GM19193 (cell line): ENCODE measurements around the gene TSFM.

Experiments used
- POLR2A ChIP-seq: IDR thresholded peaks from 4 replicates; pipeline ENCODE4 v1.6.1; 2011; ENCODE audit not compliant: insufficient read depth, insufficient read length; ENCODE audit errors: extremely low read depth

Gene TSFM

DNA sequence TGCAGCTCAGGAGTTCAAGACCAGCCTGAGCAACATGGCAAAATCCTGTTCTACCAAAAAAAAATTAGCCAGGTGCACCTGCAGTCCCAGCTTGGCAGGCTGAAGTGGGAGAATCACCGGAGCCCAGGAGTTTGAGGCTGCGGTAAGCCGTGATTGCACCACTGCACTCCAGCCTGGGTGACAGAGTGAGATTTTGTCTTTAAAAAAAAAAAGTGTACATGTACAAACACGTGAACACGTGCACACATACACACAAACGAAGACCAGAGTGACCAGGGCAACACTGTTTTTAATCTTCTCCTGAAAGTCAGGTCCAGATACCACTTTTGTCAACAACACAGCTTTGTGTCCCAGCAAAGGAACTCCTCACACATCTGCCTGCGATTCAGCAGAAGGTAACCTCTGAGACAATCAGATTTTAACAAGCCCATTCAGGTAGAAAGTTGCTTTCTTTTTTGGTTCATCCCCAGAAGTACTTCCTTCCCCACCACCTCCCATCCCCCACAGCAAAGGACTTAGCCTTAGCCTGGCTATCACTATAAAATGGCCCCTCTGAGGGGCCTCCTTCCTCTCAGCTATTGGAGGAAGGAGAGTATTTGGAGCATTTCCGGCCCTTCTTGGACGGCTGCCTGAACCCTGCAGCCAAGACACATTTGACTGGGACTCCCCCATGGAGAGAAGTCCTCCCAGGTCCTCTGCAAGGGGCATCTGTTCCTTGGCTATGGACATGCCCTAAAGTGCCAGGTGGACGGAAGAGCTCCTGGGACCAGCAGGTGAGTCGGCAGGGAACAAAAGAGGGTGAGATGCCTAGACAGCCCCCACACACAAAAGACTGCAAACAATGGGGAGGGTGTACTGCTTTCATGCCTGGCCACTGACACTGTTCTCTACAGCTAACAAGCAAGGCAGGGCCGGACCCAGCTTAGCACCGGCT is 54.1 kb downstream of the TSFM start:
- TF ChIP-seq POLR2A, result no peak

DNA sequence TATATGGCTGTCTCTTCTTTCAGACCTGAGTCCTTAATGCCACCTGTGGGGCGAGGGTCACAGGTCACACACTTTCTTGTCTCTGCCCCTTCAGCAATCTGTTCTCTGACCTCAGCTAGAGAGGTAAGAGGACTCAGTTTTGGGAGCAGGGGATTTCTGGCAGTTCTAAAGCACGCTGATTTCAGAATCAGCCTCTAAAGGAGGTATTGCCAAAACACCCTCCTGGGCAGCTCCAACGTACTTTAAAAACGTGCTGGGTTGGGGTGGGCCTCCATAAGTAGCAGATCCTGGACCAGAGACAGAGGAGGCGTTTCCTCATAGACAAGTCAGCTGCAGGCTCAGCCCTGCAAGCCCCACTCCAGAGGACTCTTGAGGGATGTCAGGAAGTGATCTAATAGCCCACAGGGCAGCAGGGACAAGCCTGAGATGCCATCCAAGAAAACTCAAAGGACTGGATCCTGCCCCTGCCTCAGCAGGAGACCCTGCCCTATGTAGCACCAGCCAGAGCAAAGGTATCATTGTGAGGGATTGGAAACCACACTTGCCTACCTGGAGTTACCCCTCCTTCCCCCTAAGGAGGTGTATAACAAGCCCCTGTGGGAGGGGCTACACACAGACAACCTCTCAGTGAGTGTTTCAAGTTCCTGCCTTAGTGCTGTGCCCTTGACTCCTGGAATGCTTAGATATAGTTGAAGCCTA is 55.4 kb downstream of the TSFM start:
- TF ChIP-seq POLR2A, result no peak

DNA sequence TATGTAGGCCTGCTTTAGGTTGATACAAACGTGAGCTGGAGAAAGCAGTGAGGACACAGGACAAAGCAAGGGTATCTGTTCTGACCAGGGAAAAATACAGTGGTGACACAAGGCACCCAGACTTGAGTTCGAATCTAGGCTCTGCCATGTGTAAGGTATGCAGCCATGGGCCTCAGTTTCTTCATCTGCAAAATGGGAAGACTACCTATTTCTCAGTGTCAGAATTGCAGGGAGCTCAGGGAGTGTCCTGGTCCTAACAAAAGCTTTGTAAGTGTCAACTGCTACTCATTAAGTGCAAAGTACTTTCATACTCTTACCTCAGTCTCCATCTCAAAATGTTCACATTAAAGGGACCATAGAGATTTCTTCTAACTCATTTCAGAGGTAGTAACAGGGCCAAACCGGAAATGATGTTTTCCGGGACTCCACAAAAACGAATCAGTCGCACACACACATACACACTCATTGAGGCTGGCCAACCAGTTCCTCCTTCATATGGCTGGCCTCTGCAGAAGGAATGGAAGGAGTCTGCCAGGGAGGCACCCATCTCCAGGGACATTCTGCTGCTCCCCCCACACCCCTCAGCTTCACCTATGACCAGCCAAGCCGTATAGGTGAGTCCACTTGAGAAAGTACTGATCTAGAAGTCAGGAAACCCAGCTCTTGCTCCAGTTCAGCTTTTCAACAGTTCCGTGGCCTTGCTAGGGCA is 56.2 kb downstream of the TSFM start:
- TF ChIP-seq POLR2A, result no peak

DNA sequence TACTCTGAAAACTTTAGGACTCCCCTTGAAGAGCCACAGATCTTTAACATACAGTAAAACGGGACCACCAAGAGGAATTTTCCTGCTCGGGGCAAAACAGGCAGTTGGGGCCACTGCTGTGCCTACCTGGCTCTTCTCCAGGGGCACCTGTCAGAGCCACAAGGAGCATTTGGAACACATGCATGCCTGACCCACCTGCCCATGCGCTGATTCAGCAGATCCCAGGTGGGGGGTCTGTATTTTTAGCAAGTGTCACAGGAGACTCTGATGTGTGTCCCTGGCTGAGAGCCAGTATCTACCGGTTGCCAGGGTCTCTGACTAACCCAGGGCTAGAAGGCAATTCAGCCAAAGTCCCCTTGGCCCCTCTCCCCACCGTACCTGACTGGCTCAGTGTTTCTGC is 57.4 kb downstream of the TSFM start:
- TF ChIP-seq POLR2A, result no peak

GRCh38 chr12:57840726-57841125 is 58.1 kb downstream of the TSFM start:
- TF ChIP-seq POLR2A, result no peak

GRCh38 chr12:57841445-57841844 is 58.9 kb downstream of the TSFM start:
- TF ChIP-seq POLR2A, result no peak

GRCh38 chr12:57842342-57843294 is 60.0 kb downstream of the TSFM start:
- TF ChIP-seq POLR2A, result no peak

DNA sequence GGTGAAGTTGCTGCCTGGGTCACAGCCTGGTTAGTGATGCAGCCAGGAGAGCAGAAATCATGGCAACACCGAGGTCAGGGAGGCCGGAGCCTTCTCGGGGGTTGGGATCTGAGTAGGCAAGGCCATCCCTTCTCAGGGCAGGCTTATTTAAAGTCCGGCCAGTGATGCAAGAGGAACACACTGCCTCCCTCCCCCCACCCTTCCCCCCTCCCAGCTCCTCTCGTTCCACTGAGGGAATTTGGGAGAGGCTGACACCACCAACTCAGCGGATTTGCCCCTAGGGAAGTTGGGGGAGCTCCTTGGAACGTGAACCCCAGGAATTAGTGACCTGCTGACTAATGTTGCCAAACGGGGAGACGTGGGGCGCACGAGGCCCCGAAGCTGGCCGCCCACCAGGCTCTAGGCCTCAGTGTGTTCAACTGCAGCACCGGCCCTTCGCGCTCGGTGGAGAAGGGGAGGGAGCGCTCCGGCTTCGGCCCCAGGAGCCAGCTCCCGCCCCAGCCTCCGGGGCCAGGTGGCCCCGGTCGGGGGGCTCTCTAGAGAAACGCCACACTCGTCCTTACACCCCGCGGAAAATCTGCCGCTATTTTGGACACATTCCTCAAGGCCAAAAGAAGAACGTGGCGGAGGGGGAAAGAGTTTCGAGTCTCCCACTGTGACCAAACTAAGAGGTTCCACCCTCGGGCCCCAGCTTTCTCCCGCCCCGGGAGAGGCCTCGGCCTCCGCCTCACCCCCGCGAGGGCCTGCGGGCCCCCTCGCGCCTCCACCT is 62.3 kb downstream of the TSFM start:
- TF ChIP-seq POLR2A, result no peak

GRCh38 chr12:57845478-57846284 is 63.1 kb downstream of the TSFM start:
- TF ChIP-seq POLR2A, result peak; percentile 41

- TF ChIP-seq POLR2A, result no peak
Measured at GRCh38 chr12:57846285-57846576, 63.6 kb downstream of the TSFM start.

DNA sequence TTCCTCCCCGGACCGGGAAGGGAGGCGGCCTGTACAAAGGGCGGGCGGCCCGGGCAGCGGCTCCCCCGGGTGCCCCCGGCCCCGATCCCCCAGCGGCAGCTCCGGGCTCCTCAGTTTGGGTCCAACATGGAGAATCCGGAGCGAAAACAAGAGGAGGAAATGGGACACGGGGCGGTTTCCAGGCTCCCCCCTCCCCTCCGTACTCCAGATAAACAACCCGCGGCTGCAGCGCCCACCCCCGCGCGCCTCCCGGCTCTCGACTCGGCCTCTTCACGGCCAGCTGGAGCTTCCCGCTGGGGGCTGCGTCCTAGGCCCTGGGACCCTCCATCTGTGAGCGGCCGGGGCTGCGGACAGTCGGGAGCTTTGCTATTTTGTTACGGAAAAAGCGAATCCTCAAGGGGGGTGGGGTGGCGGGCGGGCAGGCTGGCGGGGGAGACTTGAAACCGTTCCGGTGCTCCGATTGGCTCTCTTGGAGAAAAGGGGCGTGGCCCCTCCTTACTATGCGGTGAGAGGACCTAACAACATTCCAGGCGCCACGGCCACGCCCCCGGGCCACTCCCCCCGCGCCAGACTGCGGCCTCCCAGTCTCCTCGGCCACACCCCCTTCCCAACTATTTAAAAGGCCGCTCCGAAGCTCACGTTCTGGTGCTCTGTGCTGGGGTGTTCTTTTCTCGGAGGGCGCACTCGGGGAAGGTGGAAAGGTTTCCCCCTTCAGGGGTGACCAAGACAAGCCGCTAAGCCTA is 64.2 kb downstream of the TSFM start, which contains the start of gene CTDSP2:
CTDSP2 (minus strand) TSS at position 153 of the 743 bp plus-strand sequence. CDS start 294 bp downstream, outside the sequence.
- TF ChIP-seq POLR2A, result no peak
